T-helper 1 cell treated with Interleukin-12 subunit alpha and Interleukin-12 subunit beta and Interleukin-4 antibody, amounts not matched to agents 30 μg/mL and 1 μg/mL, for 36 hours (primary cell): ENCODE data around the gene ADNP2.

Source experiments
- H3K27ac Mint-ChIP-seq: one replicate; pipeline ENCODE4 v1.8.0; 2021; ENCODE audit warnings: mild to moderate bottlenecking, mixed read lengths
- H3K27me3 Mint-ChIP-seq: one replicate; pipeline ENCODE4 v1.8.0; 2021; ENCODE audit warnings: low read depth, mixed read lengths
- H3K36me3 Mint-ChIP-seq: one replicate; pipeline ENCODE4 v1.8.0; 2021; ENCODE audit warnings: low read depth, mixed read lengths
- H3K4me1 Mint-ChIP-seq: one replicate; pipeline ENCODE4 v1.8.0; 2021; ENCODE audit warnings: low read depth, mixed read lengths
- H3K4me3 Mint-ChIP-seq: one replicate; pipeline ENCODE4 v1.8.0; 2021; ENCODE audit warnings: mild to moderate bottlenecking, moderate library complexity, mixed read lengths
- H3K9me3 Mint-ChIP-seq: one replicate; pipeline ENCODE4 v1.8.0; 2021; ENCODE audit warnings: mixed read lengths

ADNP2 gene

DNA sequence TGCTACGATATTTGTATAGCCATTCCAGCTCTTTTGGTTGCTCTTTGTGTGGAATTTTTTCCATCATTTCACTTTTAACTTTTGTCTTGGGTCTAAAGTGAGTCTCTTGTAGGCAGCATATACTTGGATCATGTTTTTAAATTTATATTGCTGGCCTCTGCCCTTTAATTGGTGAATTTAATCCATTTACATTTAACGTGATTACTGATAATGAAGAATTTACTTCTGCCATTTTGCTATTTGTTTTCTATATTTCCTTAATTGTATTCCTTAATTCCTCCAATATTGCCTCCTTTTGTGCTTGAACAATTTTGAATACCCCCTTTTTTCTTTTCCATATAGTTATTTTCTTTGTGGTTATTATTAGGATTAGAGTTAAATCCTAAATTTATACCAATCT lies 21.0 kb upstream of the ADNP2 start:
- Mint-ChIP-seq H3K27me3 (no peaks in the 10 kb centered on the region), H3K36me3 (peaks cover 2% of the 10 kb centered on the region), H3K4me1 (no peaks in the 10 kb centered on the region), H3K9me3 (peaks cover 37% of the 10 kb centered on the region), H3K4me3 (no peak overlapping the region), H3K27ac (no peak overlapping the region)

DNA sequence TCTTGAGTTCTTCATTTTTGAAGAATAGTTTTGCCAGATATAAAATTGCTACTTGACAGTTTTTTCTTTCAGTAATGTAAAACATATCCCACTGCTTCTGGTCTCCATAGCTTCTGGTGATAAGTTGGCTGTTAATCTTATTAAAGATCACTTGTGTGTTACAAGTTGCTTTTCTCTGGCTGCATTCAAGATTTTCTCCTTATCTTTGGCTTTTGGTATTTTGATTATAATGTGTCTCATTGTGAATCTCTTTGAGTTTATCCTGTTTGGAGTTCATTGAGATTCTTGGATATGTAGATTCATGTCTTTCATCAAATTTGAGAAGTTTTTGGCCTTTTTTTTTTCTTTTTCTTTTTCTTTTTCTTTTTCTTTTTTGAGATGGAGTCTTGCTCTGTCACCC lies 20.2 kb upstream of the ADNP2 start:
- no peak overlapping the region for H3K27ac Mint-ChIP-seq
- H3K4me1 Mint-ChIP-seq: no peaks in the 10 kb centered on the region
- peaks cover 2% of the 10 kb centered on the region for H3K36me3 Mint-ChIP-seq
- no peaks in the 10 kb centered on the region for H3K27me3 Mint-ChIP-seq
- H3K4me3 Mint-ChIP-seq: no peak overlapping the region
- H3K9me3 Mint-ChIP-seq: peaks cover 37% of the 10 kb centered on the region

DNA sequence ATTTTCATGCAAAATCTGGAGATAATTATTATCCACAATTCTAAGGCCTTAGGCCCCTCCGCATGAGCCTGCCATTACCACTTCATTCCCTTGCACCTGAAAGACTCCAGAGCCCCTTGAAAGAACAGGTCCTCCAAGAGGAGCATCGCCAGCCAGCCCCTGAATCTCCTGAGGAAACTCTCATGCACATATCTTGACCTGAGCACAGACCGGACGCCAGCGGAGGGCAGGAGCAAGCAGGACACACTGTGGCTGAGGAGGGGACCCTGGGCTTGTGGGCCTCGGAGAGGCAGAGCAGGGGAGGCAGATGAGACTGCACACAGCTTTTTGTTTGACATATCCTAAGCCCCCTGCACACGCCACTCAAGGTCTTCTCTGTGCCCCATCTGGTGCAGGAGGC lies 13.6 kb upstream of the ADNP2 start:
- no peaks in the 10 kb centered on the region for H3K36me3 Mint-ChIP-seq
- peaks cover 3% of the 10 kb centered on the region for H3K27me3 Mint-ChIP-seq
- no peaks in the 10 kb centered on the region for H3K4me1 Mint-ChIP-seq
- no peak overlapping the region for H3K27ac Mint-ChIP-seq
- no peak overlapping the region for H3K4me3 Mint-ChIP-seq
- peaks cover 6% of the 10 kb centered on the region for H3K9me3 Mint-ChIP-seq

DNA sequence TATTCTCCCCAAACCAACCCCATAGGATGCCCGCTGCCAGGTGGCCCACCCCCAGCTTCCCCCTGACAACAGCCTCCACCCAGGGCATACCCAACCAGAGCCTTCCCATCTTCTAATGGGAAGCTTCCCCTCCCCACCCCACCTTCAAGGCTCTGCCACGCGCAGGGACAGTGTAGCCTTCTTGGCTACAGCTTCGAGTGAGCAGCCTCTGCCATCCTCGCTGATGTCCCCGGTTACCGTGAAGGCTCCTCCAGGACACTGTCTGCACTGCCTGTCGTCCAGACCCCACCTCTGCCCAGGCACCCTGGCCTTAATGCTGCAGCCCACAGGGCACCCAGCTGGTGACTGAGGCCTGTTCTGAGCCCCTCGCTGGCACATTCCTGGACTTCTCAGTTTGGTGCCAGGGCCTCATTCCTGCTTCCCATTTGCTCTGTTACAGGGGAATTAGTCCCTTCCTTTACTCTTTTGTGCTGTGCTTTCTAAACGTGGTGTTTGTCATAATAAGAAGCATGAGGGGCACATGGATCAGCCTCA lies 13.0 kb upstream of the ADNP2 start:
- Mint-ChIP-seq H3K4me1 (no peaks in the 10 kb centered on the region), H3K27me3 (peaks cover 3% of the 10 kb centered on the region), H3K36me3 (no peaks in the 10 kb centered on the region), H3K9me3 (peaks cover 6% of the 10 kb centered on the region), H3K27ac (no peak overlapping the region), H3K4me3 (no peak overlapping the region)

DNA sequence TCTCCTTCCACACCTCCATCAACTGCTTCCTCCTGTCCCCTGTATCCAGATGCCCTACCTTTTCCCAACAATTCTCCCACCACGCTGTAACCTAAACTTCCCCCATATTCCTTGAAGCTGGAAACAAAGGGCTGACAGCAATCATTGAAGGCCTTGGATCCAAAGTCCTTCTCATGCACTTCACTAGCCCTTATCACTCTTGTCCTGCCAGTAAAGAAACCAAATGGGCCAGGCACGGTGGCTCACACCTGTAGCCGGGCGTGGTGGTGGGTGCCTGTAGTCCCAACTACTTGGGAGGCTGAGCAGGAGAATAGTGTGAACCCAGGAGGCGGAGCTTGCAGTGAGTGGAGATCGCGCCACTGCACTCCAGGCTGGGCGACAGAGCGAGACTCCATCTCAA lies 11.9 kb upstream of the ADNP2 start:
- H3K4me3 Mint-ChIP-seq: no peak overlapping the region
- no peaks in the 10 kb centered on the region for H3K4me1 Mint-ChIP-seq
- H3K36me3 Mint-ChIP-seq: no peaks in the 10 kb centered on the region
- H3K27ac Mint-ChIP-seq: no peak overlapping the region
- no peaks in the 10 kb centered on the region for H3K9me3 Mint-ChIP-seq
- peaks cover 7% of the 10 kb centered on the region for H3K27me3 Mint-ChIP-seq

DNA sequence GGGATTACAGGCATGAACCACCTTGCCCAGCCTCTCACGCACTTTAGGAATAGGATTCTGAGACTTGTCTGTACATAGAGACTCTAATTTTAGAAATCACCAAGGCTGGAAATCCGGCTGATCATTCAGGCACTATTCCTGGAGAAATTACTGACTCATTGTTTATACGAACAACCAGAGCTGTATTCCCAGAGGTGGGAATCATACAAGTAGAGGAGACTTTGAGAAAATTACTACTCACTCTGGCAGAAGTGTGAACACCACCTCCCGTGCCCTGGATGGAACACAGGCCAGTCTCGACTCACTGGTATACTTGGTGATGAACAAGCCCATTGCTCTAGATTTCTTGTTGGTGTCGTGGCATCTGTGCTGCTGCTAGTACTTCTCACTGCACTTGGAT lies 5.8 kb upstream of the ADNP2 start:
- H3K27ac Mint-ChIP-seq: no peak overlapping the region
- H3K36me3 Mint-ChIP-seq: no peaks in the 10 kb centered on the region
- no peak overlapping the region for H3K4me3 Mint-ChIP-seq
- H3K9me3 Mint-ChIP-seq: no peaks in the 10 kb centered on the region
- peaks cover 10% of the 10 kb centered on the region for H3K27me3 Mint-ChIP-seq
- H3K4me1 Mint-ChIP-seq: no peaks in the 10 kb centered on the region

DNA sequence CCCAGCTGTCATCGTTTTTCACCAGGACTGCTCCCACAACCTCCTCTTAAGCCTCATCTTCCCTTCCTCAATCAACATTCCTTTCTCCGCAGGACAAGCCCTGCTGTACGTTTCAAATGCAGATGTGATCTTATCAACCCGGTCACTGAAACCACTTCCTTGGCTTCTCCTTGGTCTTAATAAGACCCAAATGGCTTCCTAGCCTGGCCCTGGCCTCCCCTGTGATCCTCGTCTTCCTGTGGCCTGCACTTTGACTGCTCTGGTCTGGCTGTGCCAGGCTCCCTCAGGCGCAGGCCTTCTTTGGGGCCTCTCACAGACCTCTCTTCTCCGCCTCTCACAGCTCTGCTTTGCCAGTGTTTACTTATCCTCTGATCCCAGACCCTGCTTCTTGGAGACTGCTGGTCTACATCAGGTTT lies 4.7 kb upstream of the ADNP2 start:
- no peaks in the 10 kb centered on the region for H3K36me3 Mint-ChIP-seq
- no peaks in the 10 kb centered on the region for H3K9me3 Mint-ChIP-seq
- H3K4me1 Mint-ChIP-seq: peaks cover 3% of the 10 kb centered on the region
- no peak overlapping the region for H3K27ac Mint-ChIP-seq
- H3K27me3 Mint-ChIP-seq: peaks cover 10% of the 10 kb centered on the region
- H3K4me3 Mint-ChIP-seq: no peak overlapping the region

DNA sequence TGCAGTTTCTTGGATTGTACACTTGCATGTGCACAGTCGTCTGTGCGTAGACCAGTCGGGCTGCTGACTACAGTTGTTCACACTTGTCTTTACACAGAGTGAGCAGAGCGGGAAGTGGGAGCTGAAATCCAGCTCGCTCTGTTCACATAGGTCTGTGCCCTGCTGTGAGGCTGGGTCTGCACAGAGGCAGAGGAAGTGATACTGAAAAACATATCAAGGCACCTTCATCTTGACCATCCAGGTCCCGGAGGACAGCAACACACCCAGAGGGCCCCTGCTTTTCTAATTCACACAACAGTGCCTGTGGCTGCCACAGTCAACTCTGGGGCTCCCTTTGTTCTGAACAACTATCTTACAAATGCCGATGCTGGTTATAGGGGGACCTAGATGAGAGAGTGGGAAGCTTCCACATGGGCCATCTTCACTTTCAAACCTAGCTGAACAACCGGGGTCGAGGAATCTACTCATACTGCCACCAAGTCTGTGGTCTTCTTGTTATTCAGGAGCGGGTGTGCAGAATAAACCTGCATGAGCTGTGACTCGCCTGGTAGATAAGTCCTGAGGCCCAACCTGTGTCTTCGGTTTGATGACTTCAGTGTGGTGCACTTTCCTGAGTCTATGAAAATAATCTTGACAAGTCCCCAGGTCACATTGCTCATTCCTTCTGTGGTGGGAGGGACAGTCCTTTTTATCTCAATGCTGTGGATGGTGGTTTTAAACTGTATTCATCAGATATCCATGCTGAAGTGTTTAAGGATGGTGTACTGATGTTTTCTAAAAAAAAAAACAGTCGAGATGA lies 3.5 kb upstream of the ADNP2 start:
- H3K27ac Mint-ChIP-seq: no peak overlapping the region
- H3K9me3 Mint-ChIP-seq: no peaks in the 10 kb centered on the region
- H3K27me3 Mint-ChIP-seq: peaks cover 10% of the 10 kb centered on the region
- H3K36me3 Mint-ChIP-seq: peaks cover 3% of the 10 kb centered on the region
- H3K4me3 Mint-ChIP-seq: no peak overlapping the region
- peaks cover 9% of the 10 kb centered on the region for H3K4me1 Mint-ChIP-seq

DNA sequence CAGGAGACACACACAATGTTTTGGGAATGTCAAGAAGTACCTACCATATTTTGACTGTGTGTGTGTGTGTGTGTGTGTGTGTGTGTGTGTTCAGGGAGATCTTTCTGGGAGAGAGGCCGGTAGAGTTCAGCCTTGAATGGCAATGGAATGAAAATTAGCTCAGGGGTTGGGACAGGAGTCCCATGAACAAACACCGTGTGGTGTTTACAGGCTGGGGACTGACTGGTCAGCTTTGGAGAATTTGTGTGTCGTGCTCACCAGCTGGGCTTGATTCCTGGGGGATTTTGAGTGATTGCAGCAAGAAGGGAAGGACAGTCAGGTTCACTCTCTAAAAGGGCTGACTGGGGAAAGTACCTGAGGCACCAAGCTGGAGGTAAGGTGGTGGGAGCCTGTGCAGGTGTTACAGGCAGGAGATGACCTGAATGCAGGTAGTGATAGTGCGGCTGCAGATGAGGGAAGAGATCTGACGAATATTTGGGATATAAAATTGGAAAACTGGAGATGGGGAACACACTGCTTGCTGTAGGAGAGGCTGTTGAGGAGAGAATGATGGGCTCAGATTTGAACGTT lies 2.5 kb upstream of the ADNP2 start:
- Mint-ChIP-seq H3K36me3 (peaks cover 5% of the 10 kb centered on the region), H3K27me3 (peaks cover 10% of the 10 kb centered on the region), H3K9me3 (no peaks in the 10 kb centered on the region), H3K27ac (peak overlapping the region; percentile 16), H3K4me3 (no peak overlapping the region), H3K4me1 (peaks cover 13% of the 10 kb centered on the region)

DNA sequence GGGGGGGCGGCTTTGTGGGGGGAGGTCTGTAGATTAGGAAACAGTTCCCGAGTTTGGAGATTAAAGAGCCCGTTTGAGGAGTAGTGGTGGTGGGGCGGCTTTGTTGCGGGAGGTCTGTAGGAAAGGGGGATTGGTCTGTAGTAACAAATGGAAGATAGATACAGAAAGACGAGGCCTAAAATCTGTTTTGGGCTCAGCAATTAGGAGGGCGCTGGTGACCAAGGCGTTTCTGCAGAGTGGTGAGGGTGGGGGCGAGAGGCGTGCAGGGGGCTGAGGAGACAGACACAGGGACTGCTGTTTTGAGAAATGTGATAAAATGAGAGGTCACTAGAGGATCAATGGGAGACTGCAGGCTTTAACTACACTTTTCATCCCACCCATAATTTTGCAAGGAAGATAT lies 1.6 kb upstream of the ADNP2 start:
- no peak overlapping the region for H3K4me3 Mint-ChIP-seq
- H3K27me3 Mint-ChIP-seq: peaks cover 5% of the 10 kb centered on the region
- peak overlapping the region; percentile 64 for H3K27ac Mint-ChIP-seq
- H3K9me3 Mint-ChIP-seq: no peaks in the 10 kb centered on the region
- H3K36me3 Mint-ChIP-seq: peaks cover 5% of the 10 kb centered on the region
- peaks cover 13% of the 10 kb centered on the region for H3K4me1 Mint-ChIP-seq

DNA sequence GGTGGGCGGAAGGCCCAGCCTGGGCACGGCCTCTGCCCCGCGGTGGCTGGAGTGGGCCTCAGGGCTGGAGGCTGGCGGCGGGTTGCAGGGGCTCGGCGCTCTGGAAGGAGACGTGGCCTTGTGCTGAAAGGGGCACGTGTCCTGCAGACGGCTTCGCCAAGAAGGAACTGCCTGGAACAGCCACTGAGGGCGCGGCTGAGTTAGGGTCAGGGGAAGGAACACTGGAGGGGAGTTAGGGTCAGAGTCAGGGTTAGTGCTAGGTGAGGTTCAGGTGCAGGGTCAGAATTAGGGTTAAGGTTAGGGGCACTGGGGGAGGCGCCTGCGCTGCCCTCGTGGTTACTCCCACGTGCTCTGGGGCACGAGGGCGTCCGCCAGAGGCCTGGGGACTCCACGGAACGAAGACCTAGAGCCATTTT lies 933 bp upstream of the ADNP2 start:
- H3K36me3 Mint-ChIP-seq: peaks cover 8% of the 10 kb centered on the region
- H3K9me3 Mint-ChIP-seq: no peaks in the 10 kb centered on the region
- no peak overlapping the region for H3K27ac Mint-ChIP-seq
- peaks cover 14% of the 10 kb centered on the region for H3K4me1 Mint-ChIP-seq
- peak overlapping the region; percentile 49 for H3K4me3 Mint-ChIP-seq
- H3K27me3 Mint-ChIP-seq: peaks cover 5% of the 10 kb centered on the region

DNA sequence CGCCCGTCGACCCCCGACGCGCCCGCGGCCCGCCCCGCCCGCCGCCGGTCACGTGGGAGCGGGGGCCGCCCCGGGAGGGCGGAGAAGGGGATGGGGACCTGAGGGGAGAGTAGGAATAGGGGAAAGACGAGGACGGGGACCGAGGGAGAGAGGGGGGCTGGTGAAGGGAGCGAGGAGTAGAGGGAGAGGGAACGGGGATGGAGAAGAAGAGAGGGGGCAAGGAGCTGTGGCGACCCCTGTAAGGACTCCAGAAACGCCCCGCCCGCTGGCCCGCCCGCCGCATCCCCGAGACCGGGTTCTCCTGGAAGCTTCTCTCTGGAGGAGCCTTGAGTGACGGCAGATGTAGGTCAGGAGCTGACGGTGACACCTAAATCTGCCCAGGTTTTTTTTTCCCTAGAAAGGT lies 615 bp downstream of the ADNP2 start:
- Mint-ChIP-seq H3K27ac (peak overlapping the region; percentile 60), H3K27me3 (no peaks in the 10 kb centered on the region), H3K9me3 (no peaks in the 10 kb centered on the region), H3K4me1 (peaks cover 23% of the 10 kb centered on the region), H3K4me3 (peak overlapping the region; percentile 77), H3K36me3 (peaks cover 8% of the 10 kb centered on the region)

DNA sequence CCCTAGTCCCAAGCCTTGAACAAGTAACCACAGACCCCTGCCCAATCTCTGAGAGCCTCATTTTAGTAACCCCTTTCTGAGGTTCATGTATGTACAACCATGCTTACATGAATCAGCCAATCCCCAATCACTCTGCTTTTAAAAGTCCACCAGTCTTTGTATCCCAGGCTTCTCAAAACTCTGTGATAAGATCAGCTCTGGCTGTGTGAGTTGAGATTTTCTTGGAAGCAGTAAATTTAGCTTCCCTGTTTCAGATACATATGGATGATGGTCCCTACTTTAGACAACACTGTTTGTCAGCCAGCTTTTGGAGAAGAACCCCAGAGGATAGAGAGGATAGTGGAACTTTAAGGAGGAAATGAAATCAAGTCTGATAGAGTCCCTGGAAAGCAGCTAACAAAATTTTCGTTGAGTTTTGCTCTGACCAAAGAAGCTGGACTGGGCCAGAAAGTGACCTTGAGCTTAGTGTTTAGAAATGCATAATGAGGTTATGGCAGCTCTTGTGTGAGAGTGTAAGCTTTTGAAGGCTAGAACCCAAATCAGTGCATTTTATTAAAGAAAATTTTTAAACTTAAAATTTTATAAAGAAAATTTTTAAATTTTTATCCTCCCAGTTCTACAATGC lies 3.7 kb downstream of the ADNP2 start:
- H3K4me1 Mint-ChIP-seq: peaks cover 30% of the 10 kb centered on the region
- H3K36me3 Mint-ChIP-seq: peaks cover 15% of the 10 kb centered on the region
- H3K27ac Mint-ChIP-seq: no peak overlapping the region
- H3K4me3 Mint-ChIP-seq: no peak overlapping the region
- no peaks in the 10 kb centered on the region for H3K9me3 Mint-ChIP-seq
- no peaks in the 10 kb centered on the region for H3K27me3 Mint-ChIP-seq

DNA sequence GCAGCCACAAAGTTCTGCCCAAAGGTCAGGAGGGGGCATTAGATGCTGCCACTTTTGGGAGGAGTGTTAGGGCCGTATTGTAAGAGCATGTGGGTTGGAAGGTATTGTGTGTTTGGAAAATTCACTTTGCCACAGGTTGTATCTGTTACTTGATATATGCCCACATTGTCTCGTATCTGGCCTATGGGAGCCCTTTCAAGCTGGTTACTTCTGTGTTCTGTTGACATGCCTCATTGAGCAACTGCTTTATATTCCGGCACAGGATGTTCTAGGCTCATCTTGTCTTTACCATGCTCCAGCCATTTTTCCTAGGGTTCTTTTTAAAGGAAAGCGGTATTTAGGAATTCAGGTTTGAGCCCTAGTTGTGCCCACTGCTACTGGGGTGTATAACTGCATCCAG lies 6.0 kb downstream of the ADNP2 start:
- Mint-ChIP-seq H3K9me3 (no peaks in the 10 kb centered on the region), H3K36me3 (peaks cover 21% of the 10 kb centered on the region), H3K4me1 (peaks cover 27% of the 10 kb centered on the region), H3K27me3 (no peaks in the 10 kb centered on the region), H3K4me3 (no peak overlapping the region), H3K27ac (no peak overlapping the region)

DNA sequence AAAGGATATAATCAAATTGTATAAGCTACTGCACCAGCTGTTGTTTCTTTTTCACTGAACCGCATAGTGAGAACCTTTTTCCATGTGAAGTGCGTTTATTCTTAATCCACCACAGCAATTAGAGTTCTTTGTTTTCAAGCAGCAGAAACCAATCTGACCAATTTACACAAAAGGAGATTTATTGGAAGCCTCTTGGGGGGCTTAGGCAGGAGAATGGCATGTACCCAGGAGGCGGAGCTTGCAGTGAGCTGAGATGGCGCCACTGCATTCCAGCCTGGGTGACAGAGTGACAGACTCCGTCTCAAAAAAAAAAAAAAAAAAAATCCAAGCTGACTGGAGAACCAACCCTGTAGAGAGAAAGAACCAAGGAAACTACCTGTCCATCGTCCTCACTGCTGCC lies 10.0 kb downstream of the ADNP2 start:
- H3K27me3 Mint-ChIP-seq: no peaks in the 10 kb centered on the region
- H3K36me3 Mint-ChIP-seq: peaks cover 25% of the 10 kb centered on the region
- H3K27ac Mint-ChIP-seq: no peak overlapping the region
- no peaks in the 10 kb centered on the region for H3K9me3 Mint-ChIP-seq
- no peak overlapping the region for H3K4me3 Mint-ChIP-seq
- H3K4me1 Mint-ChIP-seq: peaks cover 12% of the 10 kb centered on the region
